DND-41 (cell line): Measurements from ENCODE around the gene CCL11.

Experiments used
- CTCF ChIP-seq: IDR thresholded peaks from 2 replicates; pipeline ENCODE4 v1.5.1; 2012; ENCODE audit warnings: borderline replicate concordance, low read length, moderate library complexity, mild to moderate bottlenecking; ENCODE audit not compliant: poor library complexity, severe bottlenecking; ENCODE audit errors: extremely low read depth
- EZH2 ChIP-seq: IDR thresholded peaks from 3 replicates; pipeline ENCODE4 v1.6.1; 2012; ENCODE audit warnings: borderline replicate concordance, low read depth, mild to moderate bottlenecking, moderate library complexity, low read length, inconsistent platforms; ENCODE audit not compliant: severe bottlenecking

- TF ChIP-seq CTCF (no peak), EZH2 (no peak)
Measured at GRCh38 chr17:34246881-34247280, 38.7 kb upstream of the CCL11 start.
